ENCODE results near the gene DENND5A.

DNA sequence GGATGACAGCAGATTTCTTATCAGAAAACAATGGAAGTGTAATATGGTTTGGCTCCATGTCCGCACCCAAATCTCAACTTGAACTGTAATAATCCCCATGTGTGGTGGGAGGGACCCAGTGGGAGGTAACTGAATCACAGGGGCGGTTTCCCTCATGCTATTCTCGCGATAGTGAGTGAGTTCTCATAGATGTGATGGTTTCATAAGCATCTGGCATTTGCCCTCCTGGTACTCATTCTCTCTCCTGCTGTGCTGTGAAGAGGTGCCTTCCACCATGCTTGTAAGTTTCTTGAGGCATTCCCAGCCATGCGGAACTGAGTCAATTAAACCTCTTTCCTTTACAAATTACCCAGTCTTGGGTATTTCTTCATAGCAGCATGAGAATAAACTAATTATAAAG is 92.8 kb downstream of the DENND5A start:
- TF ChIP-seq, protein P1, sequence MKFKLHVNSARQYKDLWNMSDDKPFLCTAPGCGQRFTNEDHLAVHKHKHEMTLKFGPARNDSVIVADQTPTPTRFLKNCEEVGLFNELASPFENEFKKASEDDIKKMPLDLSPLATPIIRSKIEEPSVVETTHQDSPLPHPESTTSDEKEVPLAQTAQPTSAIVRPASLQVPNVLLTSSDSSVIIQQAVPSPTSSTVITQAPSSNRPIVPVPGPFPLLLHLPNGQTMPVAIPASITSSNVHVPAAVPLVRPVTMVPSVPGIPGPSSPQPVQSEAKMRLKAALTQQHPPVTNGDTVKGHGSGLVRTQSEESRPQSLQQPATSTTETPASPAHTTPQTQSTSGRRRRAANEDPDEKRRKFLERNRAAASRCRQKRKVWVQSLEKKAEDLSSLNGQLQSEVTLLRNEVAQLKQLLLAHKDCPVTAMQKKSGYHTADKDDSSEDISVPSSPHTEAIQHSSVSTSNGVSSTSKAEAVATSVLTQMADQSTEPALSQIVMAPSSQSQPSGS (CRISPR knock-in tag; IDR thresholded peaks at IDR 0.05), result no peak
- TF ChIP-seq ZNF239 (CRISPR knock-in tag; IDR thresholded peaks at IDR 0.05), result no peak
- TF ChIP-seq MXI1 (IDR thresholded peaks at IDR 0.05; ENCODE audit: low read depth, low read length), result no peak
- TF ChIP-seq TEAD2 (tag; IDR thresholded peaks at IDR 0.05), result no peak
- no peak for TF ChIP-seq XRCC3 (IDR thresholded peaks at IDR 0.05)
- TF ChIP-seq PRDM10 (IDR thresholded peaks at IDR 0.05; ENCODE audit: partially characterized antibody), result no peak
- TF ChIP-seq ZNF780A (CRISPR knock-in tag; IDR thresholded peaks at IDR 0.05), result no peak
- no peak for TF ChIP-seq PATZ1 (CRISPR knock-in tag; IDR thresholded peaks at IDR 0.05; ENCODE audit: borderline replicate concordance)
- TF ChIP-seq, protein P2, sequence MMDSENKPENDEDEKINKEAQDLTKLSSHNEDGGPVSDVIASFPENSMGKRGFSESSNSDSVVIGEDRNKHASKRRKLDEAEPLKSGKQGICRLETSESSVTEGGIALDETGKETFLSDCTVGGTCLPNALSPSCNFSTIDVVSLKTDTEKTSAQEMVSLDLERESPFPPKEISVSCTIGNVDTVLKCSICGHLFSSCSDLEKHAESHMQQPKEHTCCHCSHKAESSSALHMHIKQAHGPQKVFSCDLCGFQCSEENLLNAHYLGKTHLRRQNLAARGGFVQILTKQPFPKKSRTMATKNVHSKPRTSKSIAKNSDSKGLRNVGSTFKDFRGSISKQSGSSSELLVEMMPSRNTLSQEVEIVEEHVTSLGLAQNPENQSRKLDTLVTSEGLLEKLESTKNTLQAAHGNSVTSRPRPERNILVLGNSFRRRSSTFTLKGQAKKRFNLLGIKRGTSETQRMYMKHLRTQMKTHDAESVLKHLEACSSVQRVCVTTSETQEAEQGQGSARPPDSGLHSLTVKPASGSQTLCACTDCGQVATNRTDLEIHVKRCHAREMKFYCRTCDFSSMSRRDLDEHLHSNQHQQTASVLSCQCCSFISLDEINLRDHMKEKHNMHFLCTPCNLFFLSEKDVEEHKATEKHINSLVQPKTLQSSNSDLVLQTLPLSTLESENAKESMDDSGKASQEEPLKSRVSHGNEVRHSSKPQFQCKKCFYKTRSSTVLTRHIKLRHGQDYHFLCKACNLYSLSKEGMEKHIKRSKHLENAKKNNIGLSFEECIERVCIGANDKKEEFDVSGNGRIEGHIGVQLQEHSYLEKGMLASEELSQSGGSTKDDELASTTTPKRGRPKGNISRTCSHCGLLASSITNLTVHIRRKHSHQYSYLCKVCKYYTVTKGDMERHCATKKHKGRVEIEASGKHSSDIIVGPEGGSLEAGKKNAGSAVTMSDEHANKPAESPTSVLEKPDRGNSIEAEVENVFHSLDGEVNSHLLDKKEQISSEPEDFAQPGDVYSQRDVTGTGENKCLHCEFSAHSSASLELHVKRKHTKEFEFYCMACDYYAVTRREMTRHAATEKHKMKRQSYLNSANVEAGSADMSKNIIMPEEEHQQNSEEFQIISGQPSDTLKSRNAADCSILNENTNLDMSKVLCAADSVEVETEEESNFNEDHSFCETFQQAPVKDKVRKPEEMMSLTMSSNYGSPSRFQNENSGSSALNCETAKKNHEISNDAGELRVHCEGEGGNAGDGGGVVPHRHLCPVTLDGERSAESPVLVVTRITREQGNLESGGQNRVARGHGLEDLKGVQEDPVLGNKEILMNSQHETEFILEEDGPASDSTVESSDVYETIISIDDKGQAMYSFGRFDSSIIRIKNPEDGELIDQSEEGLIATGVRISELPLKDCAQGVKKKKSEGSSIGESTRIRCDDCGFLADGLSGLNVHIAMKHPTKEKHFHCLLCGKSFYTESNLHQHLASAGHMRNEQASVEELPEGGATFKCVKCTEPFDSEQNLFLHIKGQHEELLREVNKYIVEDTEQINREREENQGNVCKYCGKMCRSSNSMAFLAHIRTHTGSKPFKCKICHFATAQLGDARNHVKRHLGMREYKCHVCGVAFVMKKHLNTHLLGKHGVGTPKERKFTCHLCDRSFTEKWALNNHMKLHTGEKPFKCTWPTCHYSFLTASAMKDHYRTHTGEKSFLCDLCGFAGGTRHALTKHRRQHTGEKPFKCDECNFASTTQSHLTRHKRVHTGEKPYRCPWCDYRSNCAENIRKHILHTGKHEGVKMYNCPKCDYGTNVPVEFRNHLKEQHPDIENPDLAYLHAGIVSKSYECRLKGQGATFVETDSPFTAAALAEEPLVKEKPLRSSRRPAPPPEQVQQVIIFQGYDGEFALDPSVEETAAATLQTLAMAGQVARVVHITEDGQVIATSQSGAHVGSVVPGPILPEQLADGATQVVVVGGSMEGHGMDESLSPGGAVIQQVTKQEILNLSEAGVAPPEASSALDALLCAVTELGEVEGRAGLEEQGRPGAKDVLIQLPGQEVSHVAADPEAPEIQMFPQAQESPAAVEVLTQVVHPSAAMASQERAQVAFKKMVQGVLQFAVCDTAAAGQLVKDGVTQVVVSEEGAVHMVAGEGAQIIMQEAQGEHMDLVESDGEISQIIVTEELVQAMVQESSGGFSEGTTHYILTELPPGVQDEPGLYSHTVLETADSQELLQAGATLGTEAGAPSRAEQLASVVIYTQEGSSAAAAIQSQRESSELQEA (IDR thresholded peaks at IDR 0.05; ENCODE audit: low read depth), result no peak
- TF ChIP-seq FOXK2 (conservative IDR thresholded peaks at IDR 0.05 in 1 of 2, IDR thresholded peaks at IDR 0.05 in 1 of 2; ENCODE audit: low read depth in 2 of 2), result no peak
- TF ChIP-seq SIX5 (IDR thresholded peaks at IDR 0.05; ENCODE audit: borderline replicate concordance in 1 of 2, insufficient read depth in 1 of 2, low read depth in 1 of 2, low read length in 2 of 2), result no peak
- no peak for TF ChIP-seq ELK1 (CRISPR knock-in tag; IDR thresholded peaks at IDR 0.05)
